Vagina (tissue), 2 donors: ENCODE data around the gene ACTL8.

Source experiments
- CTCF ChIP-seq, 3 experiments: fragments of 450-650 bp in 2 of 3; fragments of 200-600 bp in 1 of 3; sonication (generic) in 1 of 3; IDR thresholded peaks; one replicate each; pipeline ENCODE4 v1.5.1; 2017 to 2019; ENCODE audit warnings: antibody characterized with exemption in 3 of 3, mild to moderate bottlenecking in 2 of 3, moderate library complexity in 2 of 3
- POLR2A ChIP-seq, 2 donors: fragments of 450-650 bp; IDR thresholded peaks; one replicate each; pipeline ENCODE4 v1.6.1; 2017; ENCODE audit warnings: antibody characterized with exemption in 2 of 2, mild to moderate bottlenecking in 2 of 2, moderate library complexity in 2 of 2
- POLR2AphosphoS5 ChIP-seq, 2 donors: sonication (generic); formaldehyde crosslinking; IDR thresholded peaks; one replicate each; pipeline ENCODE4 v1.9.0; 2017; ENCODE audit warnings: antibody characterized with exemption in 2 of 2, mild to moderate bottlenecking in 2 of 2, low read depth in 1 of 2; ENCODE audit not compliant: insufficient read depth in 1 of 2

GRCh38 chr1:17719874-17720273 is 35.3 kb upstream of the ACTL8 start:
- no peak for TF ChIP-seq CTCF (IDR thresholded peaks at IDR 0.05)
- TF ChIP-seq POLR2AphosphoS5 (IDR thresholded peaks at IDR 0.05; ENCODE audit: insufficient read depth in 1 of 2, low read depth in 1 of 2): no peak
- no peak for TF ChIP-seq POLR2A (IDR thresholded peaks at IDR 0.05)
